ENCODE results near the gene AATK.

DNA sequence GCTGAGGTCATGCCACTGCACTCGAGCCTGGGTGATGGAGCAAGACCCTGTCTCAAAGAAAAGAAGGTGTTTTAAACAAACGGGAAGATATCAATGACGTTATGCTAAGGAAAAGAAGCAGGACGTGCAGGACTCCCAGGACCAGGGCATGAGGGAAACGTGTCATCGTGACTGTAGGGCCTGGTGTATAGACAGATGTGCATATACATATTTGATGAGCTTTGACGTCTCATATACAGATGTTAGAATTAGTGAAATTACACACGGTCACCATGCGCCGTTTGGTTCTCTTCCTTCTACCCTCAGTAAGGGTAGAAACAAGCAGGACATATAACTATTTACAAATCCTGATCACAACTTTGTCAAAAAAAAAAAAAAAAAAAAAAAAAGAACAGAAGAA is 18.3 kb downstream of the AATK start:
- TF ChIP-seq POU6F1 (CRISPR knock-in tag; IDR thresholded peaks at IDR 0.05; ENCODE audit: borderline replicate concordance, low read depth) (no peak), ZNF565 (CRISPR knock-in tag; conservative IDR thresholded peaks at IDR 0.05; ENCODE audit: low read depth) (no peak), BACH2 (CRISPR knock-in tag; IDR thresholded peaks at IDR 0.05; ENCODE audit: borderline replicate concordance) (no peak), TCF4 (CRISPR knock-in tag; IDR thresholded peaks at IDR 0.05; ENCODE audit: borderline replicate concordance) (no peak), ZC3H10 (CRISPR knock-in tag; IDR thresholded peaks at IDR 0.05) (no peak), RARB (CRISPR knock-in tag; IDR thresholded peaks at IDR 0.05) (no peak), TOX (CRISPR knock-in tag; IDR thresholded peaks at IDR 0.05; ENCODE audit: borderline replicate concordance) (no peak), ZFP3 (CRISPR knock-in tag; IDR thresholded peaks at IDR 0.05) (no peak), SNAI2 (CRISPR knock-in tag; IDR thresholded peaks at IDR 0.05) (no peak), CSRNP3 (CRISPR knock-in tag; IDR thresholded peaks at IDR 0.05) (no peak)
- TF ChIP-seq, protein P1, sequence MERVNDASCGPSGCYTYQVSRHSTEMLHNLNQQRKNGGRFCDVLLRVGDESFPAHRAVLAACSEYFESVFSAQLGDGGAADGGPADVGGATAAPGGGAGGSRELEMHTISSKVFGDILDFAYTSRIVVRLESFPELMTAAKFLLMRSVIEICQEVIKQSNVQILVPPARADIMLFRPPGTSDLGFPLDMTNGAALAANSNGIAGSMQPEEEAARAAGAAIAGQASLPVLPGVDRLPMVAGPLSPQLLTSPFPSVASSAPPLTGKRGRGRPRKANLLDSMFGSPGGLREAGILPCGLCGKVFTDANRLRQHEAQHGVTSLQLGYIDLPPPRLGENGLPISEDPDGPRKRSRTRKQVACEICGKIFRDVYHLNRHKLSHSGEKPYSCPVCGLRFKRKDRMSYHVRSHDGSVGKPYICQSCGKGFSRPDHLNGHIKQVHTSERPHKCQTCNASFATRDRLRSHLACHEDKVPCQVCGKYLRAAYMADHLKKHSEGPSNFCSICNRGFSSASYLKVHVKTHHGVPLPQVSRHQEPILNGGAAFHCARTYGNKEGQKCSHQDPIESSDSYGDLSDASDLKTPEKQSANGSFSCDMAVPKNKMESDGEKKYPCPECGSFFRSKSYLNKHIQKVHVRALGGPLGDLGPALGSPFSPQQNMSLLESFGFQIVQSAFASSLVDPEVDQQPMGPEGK (CRISPR knock-in tag; IDR thresholded peaks at IDR 0.05; ENCODE audit: borderline replicate concordance): no peak

Data from SK-N-SH treated with all-trans-retinoic acid at 6 μM for 48 hours (cell line).